OCI-LY1 (cell line): Measurements from ENCODE around the gene KCNK2.

Experiments used
- CTCF ChIP-seq: fragments of 200-600 bp; sonication (generic), shearing (Covaris generic); IDR thresholded peaks from 2 replicates; pipeline ENCODE4 v1.5.1; 2017; ENCODE audit warnings: mild to moderate bottlenecking, antibody characterized with exemption, low read length, moderate library complexity, mixed read lengths
- EZH2 ChIP-seq: fragments of 200-600 bp; sonication (generic), shearing (Covaris generic); IDR thresholded peaks from 2 replicates; pipeline ENCODE4 v1.8.0; 2017; ENCODE audit warnings: borderline replicate concordance, mixed run types, mild to moderate bottlenecking, antibody characterized with exemption, low read length, moderate library complexity, mixed read lengths

- TF ChIP-seq CTCF: no peak
- TF ChIP-seq EZH2: no peak
These were observed 36.7 kb upstream of the KCNK2 start for GRCh38 chr1:215045698-215046308.
